Measurements from ENCODE around the gene LDLRAD4. TPM values are rescaled to one million over a fixed set of nuclear protein-coding genes. Genes with fewer than 3 reads are reported as not detected.

LDLRAD4 gene
- total RNA-seq, 4 donors from 2014 or later = 14.0 to 36.9 (median 29.3) TPM

- Histone ChIP-seq H3K36me3 (peaks cover 0 to 14% (median 0%) of the 10 kb centered on the region in 3 donors), H3K9me3 (peaks cover 0 to 16% (median 0%) of the 10 kb centered on the region in 4 donors), H3K4me3 (no peak overlapping the region), H3K27ac (no peak overlapping the region), H3K4me1 (no peaks in the 10 kb centered on the region), H3K27me3 (no peaks in the 10 kb centered on the region)
- DNase-seq (ENCODE audit: low spot score in 2 of 2) = no peak
- 84 to 90% methylated on average over 4 of the region's 4 CpGs for WGBS, 2 donors
- no peak for TF ChIP-seq POLR2A (IDR thresholded peaks at IDR 0.05)
- TF ChIP-seq, protein P1, sequence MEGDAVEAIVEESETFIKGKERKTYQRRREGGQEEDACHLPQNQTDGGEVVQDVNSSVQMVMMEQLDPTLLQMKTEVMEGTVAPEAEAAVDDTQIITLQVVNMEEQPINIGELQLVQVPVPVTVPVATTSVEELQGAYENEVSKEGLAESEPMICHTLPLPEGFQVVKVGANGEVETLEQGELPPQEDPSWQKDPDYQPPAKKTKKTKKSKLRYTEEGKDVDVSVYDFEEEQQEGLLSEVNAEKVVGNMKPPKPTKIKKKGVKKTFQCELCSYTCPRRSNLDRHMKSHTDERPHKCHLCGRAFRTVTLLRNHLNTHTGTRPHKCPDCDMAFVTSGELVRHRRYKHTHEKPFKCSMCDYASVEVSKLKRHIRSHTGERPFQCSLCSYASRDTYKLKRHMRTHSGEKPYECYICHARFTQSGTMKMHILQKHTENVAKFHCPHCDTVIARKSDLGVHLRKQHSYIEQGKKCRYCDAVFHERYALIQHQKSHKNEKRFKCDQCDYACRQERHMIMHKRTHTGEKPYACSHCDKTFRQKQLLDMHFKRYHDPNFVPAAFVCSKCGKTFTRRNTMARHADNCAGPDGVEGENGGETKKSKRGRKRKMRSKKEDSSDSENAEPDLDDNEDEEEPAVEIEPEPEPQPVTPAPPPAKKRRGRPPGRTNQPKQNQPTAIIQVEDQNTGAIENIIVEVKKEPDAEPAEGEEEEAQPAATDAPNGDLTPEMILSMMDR (IDR thresholded peaks at IDR 0.05) = no peak
- no peak for TF ChIP-seq EP300 (IDR thresholded peaks at IDR 0.05)
Measured at GRCh38 chr18:13514558-13514957, 296.0 kb downstream of the LDLRAD4 start.

DNA sequence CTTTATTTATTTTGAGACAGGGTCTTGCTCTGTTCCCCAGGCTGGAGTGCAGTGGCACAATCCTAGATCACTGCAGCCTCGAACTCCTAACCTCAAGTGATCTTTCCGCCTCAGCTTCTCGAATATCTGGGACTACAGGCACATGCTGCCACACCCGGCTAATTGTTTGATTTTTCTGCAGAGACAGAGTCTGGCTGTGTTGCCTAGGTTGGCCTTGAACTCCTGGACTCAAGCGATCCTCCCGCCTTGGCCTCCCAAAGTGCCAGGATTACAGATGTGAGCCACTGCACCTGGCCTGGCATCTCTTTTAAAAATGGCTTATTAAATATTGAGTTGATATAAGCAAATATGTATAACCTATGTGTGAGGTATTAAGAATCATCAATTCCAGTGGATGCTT lies 298.3 kb downstream of the LDLRAD4 start:
- H3K9me3 ChIP-seq = peaks cover 0 to 16% (median 0%) of the 10 kb centered on the region in 4 donors
- H3K4me1 ChIP-seq = no peaks in the 10 kb centered on the region
- no peak for DNase-seq (ENCODE audit: low spot score in 2 of 2)
- H3K4me3 ChIP-seq = no peak overlapping the region
- no peak for TF ChIP-seq POLR2A (IDR thresholded peaks at IDR 0.05)
- no peak for TF ChIP-seq EP300 (IDR thresholded peaks at IDR 0.05)
- TF ChIP-seq, protein P1 (IDR thresholded peaks at IDR 0.05) = no peak
- 88 to 95% methylated on average over 6 of the region's 6 CpGs for WGBS, 2 donors
- no peak overlapping the region for H3K27ac ChIP-seq
- H3K27me3 ChIP-seq = no peaks in the 10 kb centered on the region
- H3K36me3 ChIP-seq = peaks cover 0 to 14% (median 0%) of the 10 kb centered on the region in 3 donors

GRCh38 chr18:13517369-13517768 lies 298.8 kb downstream of the LDLRAD4 start:
- no peaks in the 10 kb centered on the region for H3K4me1 ChIP-seq
- no peaks in the 10 kb centered on the region for H3K27me3 ChIP-seq
- TF ChIP-seq EP300 (IDR thresholded peaks at IDR 0.05) (no peak), POLR2A (IDR thresholded peaks at IDR 0.05) (no peak)
- TF ChIP-seq, protein P1 (IDR thresholded peaks at IDR 0.05) = no peak
- DNase-seq (ENCODE audit: low spot score in 2 of 2) = no peak
- H3K4me3 ChIP-seq = no peak overlapping the region
- WGBS, 2 donors = 81% methylated on average over 6 to 7 of the region's 7 CpGs
- H3K9me3 ChIP-seq = peaks cover 0 to 16% (median 0%) of the 10 kb centered on the region in 4 donors
- peaks cover 0 to 14% (median 0%) of the 10 kb centered on the region in 3 donors for H3K36me3 ChIP-seq
- no peak overlapping the region for H3K27ac ChIP-seq

- H3K9me3 ChIP-seq = peaks cover 0 to 16% (median 0%) of the 10 kb centered on the region in 4 donors
- 55 to 65% methylated on average over 4 of the region's 4 CpGs for WGBS, 2 donors
- peaks cover 0 to 14% (median 0%) of the 10 kb centered on the region in 3 donors for H3K36me3 ChIP-seq
- H3K4me3 ChIP-seq = no peak overlapping the region
- no peaks in the 10 kb centered on the region for H3K27me3 ChIP-seq
- DNase-seq (ENCODE audit: low spot score in 2 of 2) = no peak
- TF ChIP-seq EP300 (IDR thresholded peaks at IDR 0.05) = no peak
- TF ChIP-seq POLR2A (IDR thresholded peaks at IDR 0.05) = no peak
- TF ChIP-seq, protein P1 (IDR thresholded peaks at IDR 0.05) = no peak
- no peaks in the 10 kb centered on the region for H3K4me1 ChIP-seq
- no peak overlapping the region for H3K27ac ChIP-seq
Measured at GRCh38 chr18:13518382-13518781, 299.8 kb downstream of the LDLRAD4 start.

DNA sequence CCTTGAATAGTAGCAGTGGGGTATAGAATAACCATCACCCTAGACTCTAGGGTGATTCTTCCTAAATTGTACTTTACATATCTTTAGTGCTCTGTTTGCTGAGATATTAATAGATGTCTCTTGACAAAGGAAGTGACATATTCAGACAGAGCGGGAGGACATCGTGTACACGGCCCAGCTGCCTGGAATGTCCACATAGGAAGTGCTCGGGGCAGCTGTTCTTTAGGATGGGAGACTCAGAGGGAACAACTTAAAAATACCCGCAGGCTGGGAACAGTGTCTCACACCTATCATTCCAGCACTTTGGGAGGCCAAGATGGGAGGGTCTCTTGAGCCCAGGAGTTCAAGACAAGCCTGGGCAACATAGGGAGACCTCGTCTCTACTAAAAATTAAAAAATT lies 301.7 kb downstream of the LDLRAD4 start:
- 54 to 63% methylated on average over 6 of the region's 6 CpGs for WGBS, 2 donors
- Histone ChIP-seq H3K36me3 (peaks cover 0 to 14% (median 0%) of the 10 kb centered on the region in 3 donors), H3K4me1 (no peaks in the 10 kb centered on the region), H3K27ac (peak overlapping the region in 3 of 4 donors; percentile 45 to 73 (median 72)), H3K9me3 (peaks cover 0 to 16% (median 0%) of the 10 kb centered on the region in 4 donors), H3K27me3 (no peaks in the 10 kb centered on the region), H3K4me3 (no peak overlapping the region)
- TF ChIP-seq, protein P1 (IDR thresholded peaks at IDR 0.05) = no peak
- no peak for TF ChIP-seq POLR2A (IDR thresholded peaks at IDR 0.05)
- peak; percentile 82 to 95 for TF ChIP-seq EP300 (IDR thresholded peaks at IDR 0.05)
- peak in 1 of 2 donors; percentile 47 for DNase-seq (ENCODE audit: low spot score in 2 of 2)

Data from tibial nerve (tissue), 4 donors.